Esophagus muscularis mucosa (tissue), 4 donors: ENCODE measurements around the gene CNIH4. TPM values are rescaled to one million over a fixed set of nuclear protein-coding genes. Genes with fewer than 3 reads are reported as not detected.
A peak's percentile ranks its signal among the peaks of the same experiment; 100 is the strongest.

Experiments
- DNase-seq: peaks from one replicate; pipeline ENCODE4 v3.0.0-alpha.2; 2017; ENCODE audit errors: extremely low spot score
- H3K27ac ChIP-seq, 4 donors: fragments of 200-600 bp; sonication (generic); replicated peaks in 1 of 4; 1 replicate in 3 of 4; 2 replicates in 1 of 4; pipeline ENCODE4 v1.5.1; 2016 to 2019; ENCODE audit warnings: mild to moderate bottlenecking in 1 of 4
- H3K27me3 ChIP-seq, 4 donors: fragments of 200-600 bp; sonication (generic); one replicate each; pipeline versions ENCODE4 v1.5.1 to v1.6.0; 2016 to 2019
- H3K36me3 ChIP-seq, 4 donors: fragments of 200-600 bp; sonication (generic); one replicate each; pipeline ENCODE4 v1.5.1; 2016 to 2019
- H3K4me1 ChIP-seq, 4 donors: fragments of 200-600 bp; sonication (generic); one replicate each; pipeline ENCODE4 v1.5.1; 2016 to 2019
- H3K4me3 ChIP-seq, 4 donors: fragments of 200-600 bp; sonication (generic); 1 replicate in 2 of 4; 2 replicates in 2 of 4; pipeline ENCODE4 v1.5.1; 2016 to 2019; ENCODE audit warnings: mild to moderate bottlenecking in 4 of 4, moderate library complexity in 1 of 4
- H3K9me3 ChIP-seq, 4 donors: fragments of 200-600 bp; sonication (generic); 1 replicate in 3 of 4; 2 replicates in 1 of 4; pipeline ENCODE4 v1.5.1; 2016 to 2019
- CTCF ChIP-seq, 3 experiments: fragments of 200-600 bp in 2 of 3; fragments of 450-650 bp in 1 of 3; sonication (generic) in 2 of 3; IDR thresholded peaks; one replicate each; pipeline ENCODE4 v1.5.1; 2017 to 2019; ENCODE audit warnings: antibody characterized with exemption in 3 of 3, mild to moderate bottlenecking in 2 of 3, moderate library complexity in 1 of 3
- EP300 ChIP-seq: sonication (generic); formaldehyde crosslinking; IDR thresholded peaks from one replicate; pipeline ENCODE4 v1.6.1; 2017; ENCODE audit warnings: antibody characterized with exemption
- POLR2A ChIP-seq: fragments of 450-650 bp; IDR thresholded peaks from one replicate; pipeline ENCODE4 v1.6.1; 2017; ENCODE audit warnings: antibody characterized with exemption, moderate library complexity, mild to moderate bottlenecking, low read depth
- POLR2AphosphoS5 ChIP-seq, 2 donors: sonication (generic); formaldehyde crosslinking; IDR thresholded peaks; one replicate each; pipeline ENCODE4 v1.6.1; 2017; ENCODE audit warnings: antibody characterized with exemption in 2 of 2
- WGBS: methylation state at CpG from one replicate; pipeline ENCODE4 v1.1.5; 2018; 5-methylcytosine and 5-hydroxymethylcytosine counted together
- intact Hi-C: fragments of 100-400 bp; cut with DNase I; formaldehyde crosslinking; loops from one replicate; pipeline ENCODE4 v1.15.1; 2023
- total RNA-seq, 4 donors: library from RNA; depleted of rRNA; stranded (reverse); fragments of >200 nt; gene quantifications; one replicate each; pipeline versions ENCODE4 v1.1.0 to v1.2.1, GENCODE V29; 2016

CNIH4 gene
- total RNA-seq, 4 donors from 2014 or later, result 34.0 to 61.0 (median 46.9) TPM

- no peak for DNase-seq
- Histone ChIP-seq H3K36me3 (peaks cover 3 to 34% (median 17%) of the 10 kb centered on the region in 4 donors), H3K4me3 (no peak overlapping the region), H3K27me3 (no peaks in the 10 kb centered on the region), H3K4me1 (no peaks in the 10 kb centered on the region), H3K9me3 (no peaks in the 10 kb centered on the region), H3K27ac (no peak overlapping the region)
- intact Hi-C loops, result no loop called here
- 100% methylated on average over 2 of the region's 2 CpGs for WGBS
- TF ChIP-seq CTCF (IDR thresholded peaks at IDR 0.05) (no peak), POLR2AphosphoS5 (IDR thresholded peaks at IDR 0.05) (no peak), EP300 (no peak), POLR2A (no peak)
Measured at GRCh38 chr1:224321706-224322105, 35.0 kb upstream of the CNIH4 start.

GRCh38 chr1:224325959-224326358 lies 30.7 kb upstream of the CNIH4 start:
- Histone ChIP-seq H3K4me1 (peaks cover 9 to 28% (median 24%) of the 10 kb centered on the region in 4 donors), H3K4me3 (no peak overlapping the region), H3K36me3 (peaks cover 0 to 25% (median 8%) of the 10 kb centered on the region in 4 donors), H3K9me3 (no peaks in the 10 kb centered on the region), H3K27me3 (no peaks in the 10 kb centered on the region), H3K27ac (no peak overlapping the region)
- intact Hi-C loops, result no loop called here
- no peak for TF ChIP-seq CTCF (IDR thresholded peaks at IDR 0.05)
- no peak for TF ChIP-seq POLR2A
- no peak for TF ChIP-seq EP300
- no peak for TF ChIP-seq POLR2AphosphoS5 (IDR thresholded peaks at IDR 0.05)
- 83% methylated on average over 1 of the region's 1 CpG for WGBS
- DNase-seq, result no peak

GRCh38 chr1:224328644-224329043 lies 28.0 kb upstream of the CNIH4 start:
- Histone ChIP-seq H3K27me3 (no peaks in the 10 kb centered on the region), H3K36me3 (peaks cover 0 to 17% (median 6%) of the 10 kb centered on the region in 4 donors), H3K4me3 (peak overlapping the region; percentile 75 to 84 (median 82)), H3K9me3 (no peaks in the 10 kb centered on the region), H3K27ac (no peak overlapping the region), H3K4me1 (peaks cover 9 to 38% (median 29%) of the 10 kb centered on the region in 4 donors)
- intact Hi-C loops, result no loop called here
- DNase-seq, result no peak
- TF ChIP-seq CTCF (IDR thresholded peaks at IDR 0.05), result no peak
- no peak for TF ChIP-seq POLR2A
- TF ChIP-seq EP300, result no peak
- TF ChIP-seq POLR2AphosphoS5 (IDR thresholded peaks at IDR 0.05), result no peak
- WGBS, result 80% methylated on average over 6 of the region's 6 CpGs

- intact Hi-C loops, result no loop called here
- H3K27me3 ChIP-seq, result no peaks in the 10 kb centered on the region
- peak overlapping the region; percentile 75 to 84 (median 82) for H3K4me3 ChIP-seq
- no peak for TF ChIP-seq CTCF (IDR thresholded peaks at IDR 0.05)
- no peak for TF ChIP-seq EP300
- no peak for TF ChIP-seq POLR2AphosphoS5 (IDR thresholded peaks at IDR 0.05)
- no peak for TF ChIP-seq POLR2A
- WGBS, result 2% methylated on average over 7 of the region's 7 CpGs
- H3K36me3 ChIP-seq, result peaks cover 0 to 16% (median 6%) of the 10 kb centered on the region in 4 donors
- no peaks in the 10 kb centered on the region for H3K9me3 ChIP-seq
- no peak for DNase-seq
- peaks cover 9 to 39% (median 29%) of the 10 kb centered on the region in 4 donors for H3K4me1 ChIP-seq
- peak overlapping the region; percentile 85 to 93 (median 88) for H3K27ac ChIP-seq
Measured at GRCh38 chr1:224329484-224329841, 27.2 kb upstream of the CNIH4 start.
